Measurements from ENCODE around the gene FOXS1.

The FOXS1 gene

GRCh38 chr20:31838646-31839292 lies 6.6 kb downstream of the FOXS1 start:
- H3K27me3 ChIP-seq (ENCODE audit: control insufficient read depth in 1 of 2, insufficient read depth in 2 of 2, low read length in 2 of 2): no peaks in the 10 kb centered on the region
- H3K4me3 ChIP-seq (ENCODE audit: low read length in 2 of 2): no peak overlapping the region
- H3K9ac ChIP-seq (ENCODE audit: low read length in 2 of 2): no peak overlapping the region
- no peak overlapping the region for H3K27ac ChIP-seq (ENCODE audit: low read length)
- peaks cover 43% of the 10 kb centered on the region for H3K4me1 ChIP-seq (ENCODE audit: control insufficient read depth, insufficient read depth, low read length)
- no peaks in the 10 kb centered on the region for H3K36me3 ChIP-seq (ENCODE audit: control insufficient read depth in 2 of 2, insufficient read depth in 2 of 2, low read length in 2 of 2)
- no peaks in the 10 kb centered on the region for H3K9me3 ChIP-seq (ENCODE audit: control insufficient read depth in 2 of 2, low read length in 2 of 2)

- no peaks in the 10 kb centered on the region for H3K27me3 ChIP-seq (ENCODE audit: control insufficient read depth in 1 of 2, insufficient read depth in 2 of 2, low read length in 2 of 2)
- peaks cover 37% of the 10 kb centered on the region for H3K4me1 ChIP-seq (ENCODE audit: control insufficient read depth, insufficient read depth, low read length)
- no peak overlapping the region for H3K9ac ChIP-seq (ENCODE audit: low read length in 2 of 2)
- no peaks in the 10 kb centered on the region for H3K9me3 ChIP-seq (ENCODE audit: control insufficient read depth in 2 of 2, low read length in 2 of 2)
- no peaks in the 10 kb centered on the region for H3K36me3 ChIP-seq (ENCODE audit: control insufficient read depth in 2 of 2, insufficient read depth in 2 of 2, low read length in 2 of 2)
- H3K4me3 ChIP-seq (ENCODE audit: low read length in 2 of 2): no peak overlapping the region
- no peak overlapping the region for H3K27ac ChIP-seq (ENCODE audit: low read length)
Measured at GRCh38 chr20:31837896-31838397, 7.5 kb downstream of the FOXS1 start.

- Histone ChIP-seq H3K27ac (ENCODE audit: low read length) (no peak overlapping the region), H3K4me1 (ENCODE audit: control insufficient read depth, insufficient read depth, low read length) (peaks cover 33% of the 10 kb centered on the region)
Measured at GRCh38 chr20:31836853-31837608, 8.4 kb downstream of the FOXS1 start.

GRCh38 chr20:31835977-31836852 lies 9.2 kb downstream of the FOXS1 start:
- Histone ChIP-seq H3K36me3 (ENCODE audit: control insufficient read depth in 2 of 2, insufficient read depth in 2 of 2, low read length in 2 of 2) (no peaks in the 10 kb centered on the region), H3K27ac (ENCODE audit: low read length) (peak overlapping the region; percentile 6), H3K4me1 (ENCODE audit: control insufficient read depth, insufficient read depth, low read length) (peaks cover 27% of the 10 kb centered on the region), H3K4me3 (ENCODE audit: low read length in 2 of 2) (peak overlapping the region in 1 of 2 donors; percentile 15), H3K9ac (ENCODE audit: low read length in 2 of 2) (peak overlapping the region in 1 of 2 donors; percentile 21), H3K27me3 (ENCODE audit: control insufficient read depth in 1 of 2, insufficient read depth in 2 of 2, low read length in 2 of 2) (no peaks in the 10 kb centered on the region), H3K9me3 (ENCODE audit: control insufficient read depth in 2 of 2, low read length in 2 of 2) (no peaks in the 10 kb centered on the region)

More at GRCh38 chr20:31836853-31837608, 8.4 kb downstream of the FOXS1 start:
- Histone ChIP-seq H3K9me3 (ENCODE audit: control insufficient read depth in 2 of 2, low read length in 2 of 2) (no peaks in the 10 kb centered on the region), H3K36me3 (ENCODE audit: control insufficient read depth in 2 of 2, insufficient read depth in 2 of 2, low read length in 2 of 2) (no peaks in the 10 kb centered on the region), H3K27me3 (ENCODE audit: control insufficient read depth in 1 of 2, insufficient read depth in 2 of 2, low read length in 2 of 2) (no peaks in the 10 kb centered on the region), H3K9ac (ENCODE audit: low read length in 2 of 2) (no peak overlapping the region), H3K4me3 (ENCODE audit: low read length in 2 of 2) (no peak overlapping the region)

- H3K9me3 ChIP-seq (ENCODE audit: control insufficient read depth in 2 of 2, low read length in 2 of 2): no peaks in the 10 kb centered on the region
- H3K9ac ChIP-seq (ENCODE audit: low read length in 2 of 2): no peak overlapping the region
- peak overlapping the region in 1 of 2 donors; percentile 15 for H3K4me3 ChIP-seq (ENCODE audit: low read length in 2 of 2)
- peak overlapping the region; percentile 6 for H3K27ac ChIP-seq (ENCODE audit: low read length)
- no peaks in the 10 kb centered on the region for H3K36me3 ChIP-seq (ENCODE audit: control insufficient read depth in 2 of 2, insufficient read depth in 2 of 2, low read length in 2 of 2)
- no peaks in the 10 kb centered on the region for H3K27me3 ChIP-seq (ENCODE audit: control insufficient read depth in 1 of 2, insufficient read depth in 2 of 2, low read length in 2 of 2)
- peaks cover 23% of the 10 kb centered on the region for H3K4me1 ChIP-seq (ENCODE audit: control insufficient read depth, insufficient read depth, low read length)
Measured at GRCh38 chr20:31835554-31835953, 9.8 kb downstream of the FOXS1 start.

- peaks cover 23% of the 10 kb centered on the region for H3K4me1 ChIP-seq (ENCODE audit: control insufficient read depth, insufficient read depth, low read length)
- no peak overlapping the region for H3K27ac ChIP-seq (ENCODE audit: low read length)
- no peak overlapping the region for H3K4me3 ChIP-seq (ENCODE audit: low read length in 2 of 2)
- no peak overlapping the region for H3K9ac ChIP-seq (ENCODE audit: low read length in 2 of 2)
- no peaks in the 10 kb centered on the region for H3K27me3 ChIP-seq (ENCODE audit: control insufficient read depth in 1 of 2, insufficient read depth in 2 of 2, low read length in 2 of 2)
- no peaks in the 10 kb centered on the region for H3K36me3 ChIP-seq (ENCODE audit: control insufficient read depth in 2 of 2, insufficient read depth in 2 of 2, low read length in 2 of 2)
- no peaks in the 10 kb centered on the region for H3K9me3 ChIP-seq (ENCODE audit: control insufficient read depth in 2 of 2, low read length in 2 of 2)
Measured at GRCh38 chr20:31833931-31834521, 11.4 kb downstream of the FOXS1 start.

- H3K9ac ChIP-seq (ENCODE audit: low read length in 2 of 2): no peak overlapping the region
- H3K4me3 ChIP-seq (ENCODE audit: low read length in 2 of 2): no peak overlapping the region
- no peaks in the 10 kb centered on the region for H3K9me3 ChIP-seq (ENCODE audit: control insufficient read depth in 2 of 2, low read length in 2 of 2)
- peaks cover 23% of the 10 kb centered on the region for H3K4me1 ChIP-seq (ENCODE audit: control insufficient read depth, insufficient read depth, low read length)
- no peaks in the 10 kb centered on the region for H3K36me3 ChIP-seq (ENCODE audit: control insufficient read depth in 2 of 2, insufficient read depth in 2 of 2, low read length in 2 of 2)
- no peak overlapping the region for H3K27ac ChIP-seq (ENCODE audit: low read length)
- H3K27me3 ChIP-seq (ENCODE audit: control insufficient read depth in 1 of 2, insufficient read depth in 2 of 2, low read length in 2 of 2): no peaks in the 10 kb centered on the region
Measured at GRCh38 chr20:31833130-31833930, 12.1 kb downstream of the FOXS1 start.

GRCh38 chr20:31831771-31832306 lies 13.6 kb downstream of the FOXS1 start:
- Histone ChIP-seq H3K9ac (ENCODE audit: low read length in 2 of 2) (no peak overlapping the region), H3K4me3 (ENCODE audit: low read length in 2 of 2) (no peak overlapping the region), H3K9me3 (ENCODE audit: control insufficient read depth in 2 of 2, low read length in 2 of 2) (no peaks in the 10 kb centered on the region), H3K27ac (ENCODE audit: low read length) (no peak overlapping the region), H3K36me3 (ENCODE audit: control insufficient read depth in 2 of 2, insufficient read depth in 2 of 2, low read length in 2 of 2) (no peaks in the 10 kb centered on the region), H3K4me1 (ENCODE audit: control insufficient read depth, insufficient read depth, low read length) (peaks cover 16% of the 10 kb centered on the region), H3K27me3 (ENCODE audit: control insufficient read depth in 1 of 2, insufficient read depth in 2 of 2, low read length in 2 of 2) (no peaks in the 10 kb centered on the region)

- Histone ChIP-seq H3K4me3 (ENCODE audit: low read length in 2 of 2) (no peak overlapping the region), H3K27ac (ENCODE audit: low read length) (no peak overlapping the region), H3K9ac (ENCODE audit: low read length in 2 of 2) (no peak overlapping the region), H3K9me3 (ENCODE audit: control insufficient read depth in 2 of 2, low read length in 2 of 2) (no peaks in the 10 kb centered on the region), H3K27me3 (ENCODE audit: control insufficient read depth in 1 of 2, insufficient read depth in 2 of 2, low read length in 2 of 2) (no peaks in the 10 kb centered on the region), H3K36me3 (ENCODE audit: control insufficient read depth in 2 of 2, insufficient read depth in 2 of 2, low read length in 2 of 2) (no peaks in the 10 kb centered on the region), H3K4me1 (ENCODE audit: control insufficient read depth, insufficient read depth, low read length) (peaks cover 12% of the 10 kb centered on the region)
Measured at GRCh38 chr20:31831211-31831610, 14.2 kb downstream of the FOXS1 start.
